Heart left ventricle (tissue), 16 donors: ENCODE data around the gene STAU1. TPM values are rescaled to one million over a fixed set of nuclear protein-coding genes. Genes with fewer than 3 reads are reported as not detected.
"Not testable (repeated sequence)": the region's sequence is repeated elsewhere in the genome, so short reads cannot be mapped to it uniquely, and the experiment has no call there.

Source experiments
- ATAC-seq, 4 donors: fragments of 200-7000 bp; cut with Tn5 transposase; one replicate each; pipeline ENCODE4 v1.9.1; 2020 to 2022; ENCODE audit warnings: moderate library complexity in 4 of 4, mild to moderate bottlenecking in 3 of 4, moderate number of reproducible peaks in 1 of 4
- DNase-seq, 5 donors: peaks; one replicate each; pipeline ENCODE4 v3.0.0-alpha.2; 2020
- H3K27ac ChIP-seq, 12 donors: fragments of 200-600 bp; sonication (generic) in 4 of 12; one replicate each; pipeline versions ENCODE4 v1.5.0 to v1.8.0; 2016 to 2022; ENCODE audit warnings: mild to moderate bottlenecking in 2 of 12
- H3K27me3 ChIP-seq, 9 donors: fragments of 200-600 bp; sonication (generic) in 2 of 9; one replicate each; pipeline versions ENCODE4 v1.5.1 to v1.8.0; 2016 to 2022; ENCODE audit warnings: mild to moderate bottlenecking in 3 of 9
- H3K36me3 ChIP-seq, 9 donors: fragments of 200-600 bp; sonication (generic) in 2 of 9; one replicate each; pipeline versions ENCODE4 v1.5.0 to v1.8.0; 2018 to 2022; ENCODE audit warnings: mild to moderate bottlenecking in 2 of 9
- H3K4me1 ChIP-seq, 12 donors: fragments of 200-600 bp; sonication (generic) in 4 of 12; one replicate each; pipeline versions ENCODE4 v1.5.0 to v1.8.0; 2016 to 2022; ENCODE audit warnings: mild to moderate bottlenecking in 3 of 12
- H3K4me3 ChIP-seq, 12 donors: fragments of 200-600 bp; sonication (generic) in 4 of 12; one replicate each; pipeline versions ENCODE4 v1.5.0 to v1.8.0; 2017 to 2022; ENCODE audit warnings: mild to moderate bottlenecking in 9 of 12, moderate library complexity in 4 of 12
- H3K9me3 ChIP-seq, 12 donors: fragments of 200-600 bp; sonication (generic) in 4 of 12; one replicate each; pipeline versions ENCODE4 v1.5.0 to v1.8.0; 2016 to 2022; ENCODE audit warnings: mild to moderate bottlenecking in 1 of 12
- POLR2A ChIP-seq, 2 donors: fragments of 450-650 bp; IDR thresholded peaks; one replicate each; pipeline ENCODE4 v1.6.1; 2017; ENCODE audit warnings: antibody characterized with exemption in 2 of 2, mild to moderate bottlenecking in 2 of 2, moderate library complexity in 2 of 2
- WGBS, 4 donors: extraction: QIAGEN DNeasy Blood & Tissue Kit in 2 of 4; methylation state at CpG; one replicate each; pipeline versions ENCODE4 v1.1.5 to v1.1.7; 2013 to 2018; 5-methylcytosine and 5-hydroxymethylcytosine counted together
- intact Hi-C, 10 donors: fragments of 100-400 bp; cut with DNase I; formaldehyde crosslinking; loops; one replicate each; pipeline versions ENCODE4 v1.11.1 to v1.14.2; 2022
- polyA plus RNA-seq, 2 donors: library from polyadenylated mRNA; stranded (reverse); fragments of 200-250 nt; gene quantifications; one replicate each; pipeline ENCODE4 v1.2.3, GENCODE V29; 2013
- total RNA-seq, 9 donors: library from RNA; depleted of rRNA in 2 of 9; stranded (reverse); fragments of >200 nt in 2 of 9; fragmentation: NEBNext Ultra II Directional in 3 of 9; extraction: Animal tissue kit (Norgen Biotek cat#: 25700) in 3 of 9; gene quantifications; one replicate each; pipeline versions ENCODE4 v1.1.0 to v1.2.4, GENCODE V29; 2016 to 2023
- TF ChIP-seq, protein P1 (sequence below), 12 donors: fragments of 200-600 bp; sonication (generic) in 4 of 12; IDR thresholded peaks; one replicate each; pipeline versions ENCODE4 v1.5.0 to v1.8.0; 2018 to 2022; ENCODE audit warnings: antibody characterized with exemption in 12 of 12, mild to moderate bottlenecking in 5 of 12
- donor health status: ischemic (EF 13 %, LVEDD 7.1; RV severe dilation, severe dysfunction).
- donor health status: healthy with polysubstance abuse.
- donor health status: DM: no; HTN: yes; CAD: no.
- donor health status: DM: no; HTN: no; CAD: no.
- donor health status: ischemic (EF 25% LVEDD 6.9; RV normal size, moderate dysfunction).
- donor health status: ischemic (EF 25% LVEDD 5.7; RV mildly dilated, moderate dysfunction).
- donor health status: healthy.
- donor health status: DM: yes; HTN: yes; CAD: no.
- donor health status: ischemic (EF 35%, LVEDD 5.7; RV mildly dilated, moderate dysfunction).
- donor health status: nonischemic (EF 11% LVEDD 7.7; RV severe dilation, severe dysfunction).
- donor health status: DM: yes; HTN: yes; CAD: no.
- donor health status: PGD.
- donor health status: ischemic (EF 29% LVEDD 5.4; RV normal size, mild dysfunction).
- donor health status: nonischemic (EF 23%, LVEDD 6.1; RV moderate dilation, normal function).

Gene STAU1
- total and polyA plus RNA-seq, 11 donors: 23.2 to 95.4 (median 70.5) TPM

DNA sequence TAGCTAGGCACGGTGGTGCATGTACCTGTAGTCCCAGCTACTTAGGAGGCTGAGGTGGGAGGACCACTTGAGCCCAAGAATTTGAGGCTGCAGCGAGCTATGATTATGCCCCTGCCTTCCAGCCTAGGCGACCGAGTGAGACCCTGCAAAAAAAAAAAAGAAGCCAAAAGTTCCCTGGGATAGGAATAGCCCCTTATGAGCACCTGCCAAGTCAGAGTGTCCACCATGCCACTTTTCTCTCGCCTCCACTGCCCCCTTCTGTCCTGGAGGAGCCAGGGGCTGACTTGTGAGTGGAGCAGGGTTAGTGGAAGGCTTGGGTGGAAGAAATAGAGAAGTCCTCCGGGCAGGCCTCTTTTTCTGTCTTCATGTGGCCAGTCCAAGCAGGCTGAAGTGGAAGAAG is 18.9 kb upstream of the STAU1 start:
- intact Hi-C loops: no loop called here
- H3K27ac ChIP-seq: no peak overlapping the region
- H3K36me3 ChIP-seq: no peaks in the 10 kb centered on the region
- H3K27me3 ChIP-seq: no peaks in the 10 kb centered on the region
- DNase-seq: no peak
- ATAC-seq: no peak
- WGBS, 4 donors: 85 to 90% (median 88%) methylated on average over 6 of the region's 6 CpGs
- H3K4me1 ChIP-seq: no peaks in the 10 kb centered on the region
- peaks cover 0 to 20% (median 6%) of the 10 kb centered on the region in 12 donors for H3K9me3 ChIP-seq
- TF ChIP-seq, protein P1, sequence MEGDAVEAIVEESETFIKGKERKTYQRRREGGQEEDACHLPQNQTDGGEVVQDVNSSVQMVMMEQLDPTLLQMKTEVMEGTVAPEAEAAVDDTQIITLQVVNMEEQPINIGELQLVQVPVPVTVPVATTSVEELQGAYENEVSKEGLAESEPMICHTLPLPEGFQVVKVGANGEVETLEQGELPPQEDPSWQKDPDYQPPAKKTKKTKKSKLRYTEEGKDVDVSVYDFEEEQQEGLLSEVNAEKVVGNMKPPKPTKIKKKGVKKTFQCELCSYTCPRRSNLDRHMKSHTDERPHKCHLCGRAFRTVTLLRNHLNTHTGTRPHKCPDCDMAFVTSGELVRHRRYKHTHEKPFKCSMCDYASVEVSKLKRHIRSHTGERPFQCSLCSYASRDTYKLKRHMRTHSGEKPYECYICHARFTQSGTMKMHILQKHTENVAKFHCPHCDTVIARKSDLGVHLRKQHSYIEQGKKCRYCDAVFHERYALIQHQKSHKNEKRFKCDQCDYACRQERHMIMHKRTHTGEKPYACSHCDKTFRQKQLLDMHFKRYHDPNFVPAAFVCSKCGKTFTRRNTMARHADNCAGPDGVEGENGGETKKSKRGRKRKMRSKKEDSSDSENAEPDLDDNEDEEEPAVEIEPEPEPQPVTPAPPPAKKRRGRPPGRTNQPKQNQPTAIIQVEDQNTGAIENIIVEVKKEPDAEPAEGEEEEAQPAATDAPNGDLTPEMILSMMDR (IDR thresholded peaks at IDR 0.05): no peak
- TF ChIP-seq POLR2A (IDR thresholded peaks at IDR 0.05): no peak
- no peak overlapping the region for H3K4me3 ChIP-seq

DNA sequence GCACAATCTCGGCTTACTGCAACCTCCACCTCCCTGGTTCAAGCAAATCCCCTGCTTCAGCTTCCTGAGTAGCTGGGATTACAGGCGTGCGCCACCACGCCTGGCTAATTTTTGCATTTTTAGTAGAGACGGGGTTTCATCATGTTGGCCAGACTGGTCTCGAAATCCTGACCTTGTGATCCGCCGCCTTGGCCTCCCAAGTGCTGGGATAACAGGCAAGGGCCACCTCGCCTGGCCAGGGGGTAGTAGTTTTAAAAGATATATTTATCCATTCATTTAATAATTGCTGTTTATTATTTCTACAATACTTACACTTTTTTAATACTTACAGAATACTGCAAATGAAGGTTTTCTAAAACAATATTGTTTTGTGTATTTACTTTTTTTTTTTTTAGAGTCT is 15.6 kb upstream of the STAU1 start:
- 55 to 93% (median 78%) methylated on average over 9 of the region's 9 CpGs for WGBS, 4 donors
- Histone ChIP-seq H3K27ac (no peak overlapping the region), H3K36me3 (no peaks in the 10 kb centered on the region), H3K9me3 (peaks cover 0 to 10% (median 0%) of the 10 kb centered on the region in 12 donors), H3K4me3 (no peak overlapping the region), H3K27me3 (no peaks in the 10 kb centered on the region), H3K4me1 (no peaks in the 10 kb centered on the region)
- no peak for ATAC-seq
- no peak for DNase-seq
- intact Hi-C loops: no loop called here
- TF ChIP-seq, protein P1 (IDR thresholded peaks at IDR 0.05): no peak
- TF ChIP-seq POLR2A (IDR thresholded peaks at IDR 0.05): no peak

DNA sequence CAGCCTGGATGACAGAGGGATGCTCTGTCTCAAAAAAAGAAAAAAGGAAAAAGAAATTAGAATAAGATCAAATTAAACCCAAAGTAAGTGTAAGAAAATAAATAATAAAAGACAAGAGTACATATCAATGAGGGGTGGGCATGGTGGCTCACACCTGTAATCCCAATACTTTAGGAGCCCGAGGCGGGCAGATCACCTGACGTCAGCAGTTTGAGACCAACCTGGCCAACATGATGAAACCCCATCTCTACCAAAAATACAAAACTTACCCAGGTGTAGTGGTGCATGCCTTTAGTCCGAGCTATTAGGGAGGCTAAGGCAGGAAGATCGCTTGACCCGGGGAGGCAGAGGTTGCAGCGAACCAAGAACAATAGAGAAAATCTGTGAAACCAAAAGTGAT is 14.9 kb upstream of the STAU1 start:
- ATAC-seq: no peak
- Histone ChIP-seq H3K4me1 (no peaks in the 10 kb centered on the region), H3K9me3 (peaks cover 0 to 10% (median 0%) of the 10 kb centered on the region in 12 donors), H3K27me3 (no peaks in the 10 kb centered on the region), H3K4me3 (no peak overlapping the region), H3K27ac (no peak overlapping the region), H3K36me3 (no peaks in the 10 kb centered on the region)
- WGBS, 4 donors: 88 to 92% (median 92%) methylated on average over 7 of the region's 7 CpGs
- TF ChIP-seq POLR2A (IDR thresholded peaks at IDR 0.05): no peak
- TF ChIP-seq, protein P1 (IDR thresholded peaks at IDR 0.05): no peak
- intact Hi-C loops: no loop called here
- DNase-seq: no peak

DNA sequence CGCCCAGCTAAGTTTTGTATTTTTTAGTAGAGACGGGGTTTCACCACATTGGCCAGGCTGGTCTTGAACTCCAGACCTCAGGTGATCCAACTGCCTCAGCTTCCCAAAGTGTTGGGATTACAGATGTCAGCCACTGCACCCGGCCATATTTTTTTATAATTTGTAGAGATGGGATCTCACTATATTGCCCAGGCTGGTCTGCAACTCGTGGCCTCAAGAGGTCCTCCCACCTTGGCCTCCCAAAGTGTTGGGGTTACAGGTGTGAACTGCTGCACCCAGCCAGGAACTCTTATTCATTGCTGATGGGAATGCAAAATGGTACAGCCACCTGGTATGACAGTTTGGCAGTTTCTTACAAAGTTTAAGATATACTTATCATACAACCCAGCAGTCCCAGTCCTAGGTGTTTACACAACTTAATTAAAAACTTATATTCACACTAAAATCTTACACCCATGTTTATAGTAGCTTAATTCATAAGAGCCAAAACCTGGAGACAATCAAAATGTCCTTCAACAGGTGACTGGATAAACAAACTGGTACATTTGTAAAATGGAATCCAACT is 11.7 kb upstream of the STAU1 start:
- Histone ChIP-seq H3K36me3 (no peaks in the 10 kb centered on the region), H3K4me1 (no peaks in the 10 kb centered on the region), H3K9me3 (peaks cover 0 to 10% (median 0%) of the 10 kb centered on the region in 12 donors), H3K27ac (no peak overlapping the region), H3K4me3 (no peak overlapping the region), H3K27me3 (no peaks in the 10 kb centered on the region)
- ATAC-seq (no peak), DNase-seq (no peak)
- intact Hi-C loops: no loop called here
- no peak for TF ChIP-seq POLR2A (IDR thresholded peaks at IDR 0.05)
- TF ChIP-seq, protein P1 (IDR thresholded peaks at IDR 0.05): no peak
- 80 to 93% (median 91%) methylated on average over 4 of the region's 4 CpGs for WGBS, 4 donors

DNA sequence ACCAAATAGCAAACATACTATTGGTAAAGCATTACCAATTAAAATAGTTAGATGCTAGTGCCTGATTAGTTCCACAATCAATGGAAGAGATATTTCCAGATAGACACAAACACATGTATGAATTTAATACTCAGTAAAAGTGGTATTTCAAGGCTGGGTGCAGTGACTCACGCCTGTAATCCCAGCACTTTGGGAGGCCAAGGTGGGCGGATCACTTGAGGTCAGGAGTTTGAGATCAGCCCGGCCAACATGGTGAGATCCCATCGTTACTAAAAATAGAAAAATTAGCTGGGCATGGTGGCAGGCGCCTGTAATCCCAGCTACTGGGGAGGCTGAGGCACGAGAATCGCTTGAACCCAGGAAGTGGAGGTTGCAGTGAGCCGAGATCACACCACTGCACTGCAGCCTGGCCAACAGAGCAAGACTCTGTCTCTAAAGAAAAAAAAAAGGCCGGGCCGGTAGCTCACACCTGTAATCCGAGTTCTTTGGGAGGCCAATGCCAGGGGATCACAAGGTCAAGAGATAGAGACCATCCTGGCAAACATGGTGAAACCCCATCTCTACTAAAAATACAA is 4.9 kb upstream of the STAU1 start:
- WGBS, 4 donors: 84 to 87% (median 85%) methylated on average over 11 of the region's 11 CpGs
- H3K27me3 ChIP-seq, H3K4me3 ChIP-seq, ATAC-seq, DNase-seq, H3K27ac ChIP-seq, H3K9me3 ChIP-seq, intact Hi-C loops, H3K4me1 ChIP-seq, H3K36me3 ChIP-seq: not testable (repeated sequence)
